Naive thymus-derived CD4-positive, alpha-beta T cell (primary cell): ENCODE results near the gene TSPAN32. TPM values are rescaled to one million over a fixed set of nuclear protein-coding genes. Genes with fewer than 3 reads are reported as not detected.

ENCODE experiments used
- ATAC-seq: fragments of 150-1000 bp; cut with Tn5 transposase; 2 replicates; pipeline ENCODE4 v1.10.0; 2021; ENCODE audit warnings: mild to moderate bottlenecking, moderate library complexity
- CTCF ChIA-PET: fragments of 350-600 bp; sonication (Branson Sonifier 250); formaldehyde crosslinking; loops from one replicate; lab custom pipeline; 2021; ENCODE audit warnings: antibody characterized with exemption; lab: Charles Lee
- POLR2A ChIA-PET: fragments of 350-600 bp; sonication (Branson Sonifier 250); formaldehyde crosslinking; loops from one replicate; lab custom pipeline; 2021; ENCODE audit warnings: antibody characterized with exemption, inconsistent platforms; lab: Charles Lee
- DNase-seq, 9 donors: peaks; one replicate each; pipeline versions ENCODE4 v3.0.0 to v3.0.0-alpha.2; 2020 to 2022; ENCODE audit warnings: mixed read lengths in 1 of 9
- H3K27ac ChIP-seq: one replicate; pipeline ENCODE4 v1.7.0; 2013; ENCODE audit warnings: mild to moderate bottlenecking, low read depth, low read length, moderate library complexity
- H3K27me3 ChIP-seq, 2 donors: one replicate each; pipeline ENCODE4 v1.7.0; 2013; ENCODE audit warnings: low read length in 2 of 2, mild to moderate bottlenecking in 2 of 2, moderate library complexity in 2 of 2; ENCODE audit not compliant: control insufficient read depth in 2 of 2, insufficient read depth in 2 of 2
- H3K36me3 ChIP-seq, 3 experiments: 1 replicate in 2 of 3; 2 replicates in 1 of 3; pipeline ENCODE4 v1.7.0; 2013; ENCODE audit warnings: low read length in 3 of 3, mild to moderate bottlenecking in 3 of 3, moderate library complexity in 1 of 3; ENCODE audit not compliant: insufficient read depth in 3 of 3, control insufficient read depth in 2 of 3
- H3K4me1 ChIP-seq, 2 donors: one replicate each; pipeline ENCODE4 v1.7.0; 2013; ENCODE audit warnings: low read length in 2 of 2, mild to moderate bottlenecking in 2 of 2, moderate library complexity in 1 of 2; ENCODE audit not compliant: control insufficient read depth in 2 of 2, insufficient read depth in 2 of 2
- H3K4me3 ChIP-seq: 2 replicates; pipeline ENCODE4 v1.7.0; 2013; ENCODE audit warnings: mild to moderate bottlenecking, low read length
- H3K9me3 ChIP-seq, 3 experiments: 1 replicate in 2 of 3; 2 replicates in 1 of 3; pipeline ENCODE4 v1.7.0; 2013; ENCODE audit warnings: low read length in 3 of 3; ENCODE audit not compliant: control insufficient read depth in 2 of 3
- H3K27ac Mint-ChIP-seq, 9 donors: one replicate each; pipeline ENCODE4 v1.8.0; 2020 to 2022; ENCODE audit warnings: mixed read lengths in 9 of 9, mild to moderate bottlenecking in 8 of 9, moderate library complexity in 5 of 9, inconsistent platforms in 2 of 9
- H3K27me3 Mint-ChIP-seq, 5 donors: one replicate each; pipeline ENCODE4 v1.8.0; 2021 to 2022; ENCODE audit warnings: mixed read lengths in 5 of 5, mild to moderate bottlenecking in 1 of 5
- H3K36me3 Mint-ChIP-seq, 5 donors: one replicate each; pipeline ENCODE4 v1.8.0; 2020 to 2022; ENCODE audit warnings: mixed read lengths in 5 of 5, mild to moderate bottlenecking in 3 of 5, inconsistent platforms in 1 of 5
- H3K4me1 Mint-ChIP-seq, 7 donors: one replicate each; pipeline ENCODE4 v1.8.0; 2020 to 2022; ENCODE audit warnings: mixed read lengths in 7 of 7, mild to moderate bottlenecking in 3 of 7, inconsistent platforms in 1 of 7
- H3K4me3 Mint-ChIP-seq, 10 donors: one replicate each; pipeline ENCODE4 v1.8.0; 2020 to 2022; ENCODE audit warnings: mild to moderate bottlenecking in 10 of 10, mixed read lengths in 10 of 10, moderate library complexity in 6 of 10, inconsistent platforms in 2 of 10
- H3K9me3 Mint-ChIP-seq, 11 donors: one replicate each; pipeline ENCODE4 v1.8.0; 2020 to 2022; ENCODE audit warnings: mixed read lengths in 11 of 11, mild to moderate bottlenecking in 4 of 11, inconsistent platforms in 1 of 11, moderate library complexity in 1 of 11
- intact Hi-C, 2 donors: fragments of 100-400 bp; cut with micrococcal nuclease; formaldehyde crosslinking; loops; one replicate each; pipeline ENCODE4 v1.15.1; 2023
- polyA plus RNA-seq, 2 donors: library from polyadenylated mRNA; unstranded; fragments of 300-500 nt; fragmentation: Illumina TruSeq; gene quantifications; one replicate each; pipeline ENCODE4 v1.2.3, GENCODE V29; 2021
- total RNA-seq, 6 experiments: library from RNA in 5 of 6; stranded (reverse) in 5 of 6; gene quantifications; 1 replicate in 5 of 6; 2 replicates in 1 of 6; pipeline ENCODE4 v1.2.3 and lab custom pipeline; 2021 to 2026

Gene TSPAN32
- total and polyA plus RNA-seq, 7 experiments from 2014 or later, result 15.7 to 116 (median 63.9) TPM

- CTCF ChIA-PET, result interaction anchor here (0.7 to 9.0 kb wide), 7 partner anchors 9 to 225 kb away, joined by 3 to 167 read pairs (median 6); partner anchors contain the start of gene TSSC4
- peaks cover 0 to 15% (median 0%) of the 10 kb centered on the region in 3 experiments for H3K36me3 ChIP-seq
- H3K36me3 Mint-ChIP-seq, result peaks cover 0 to 6% (median 0%) of the 10 kb centered on the region in 5 donors
- H3K27me3 ChIP-seq, result no peaks in the 10 kb centered on the region
- H3K27ac ChIP-seq, result peak overlapping the region; percentile 81
- no peak for DNase-seq
- peak overlapping the region in 8 of 9 donors; percentile 21 to 96 (median 92) for H3K27ac Mint-ChIP-seq
- peak overlapping the region; percentile 48 to 98 (median 94) for H3K4me3 Mint-ChIP-seq
- peaks cover 48 to 65% of the 10 kb centered on the region in 2 donors for H3K4me1 ChIP-seq
- H3K27me3 Mint-ChIP-seq, result no peaks in the 10 kb centered on the region
- no peaks in the 10 kb centered on the region for H3K9me3 Mint-ChIP-seq
- ATAC-seq, result no peak
- peaks cover 20 to 60% (median 42%) of the 10 kb centered on the region in 7 donors for H3K4me1 Mint-ChIP-seq
- intact Hi-C loops, result loop anchor here (5.0 to 10.0 kb wide), 6 partner anchors 163 to 683 kb away; partner anchors contain the start of genes CDKN1C (in 1 of the 2) and CTSD (in 1 of the 2)
- H3K9me3 ChIP-seq, result no peaks in the 10 kb centered on the region
- peak overlapping the region; percentile 76 for H3K4me3 ChIP-seq
- POLR2A ChIA-PET, result interaction anchor here (0.6 to 4.1 kb wide), 7 partner anchors 72 to 116 kb away, joined by 3 to 27 read pairs (median 5); partner anchors contain the start of genes CD81 and TSSC4
These were observed 2.1 kb downstream of the TSPAN32 start for GRCh38 chr11:2303627-2304505.

GRCh38 chr11:2304506-2305139 lies 2.8 kb downstream of the TSPAN32 start:
- Mint-ChIP-seq H3K4me1 (peaks cover 12 to 56% (median 38%) of the 10 kb centered on the region in 7 donors), H3K9me3 (no peaks in the 10 kb centered on the region), H3K36me3 (peaks cover 0 to 6% (median 0%) of the 10 kb centered on the region in 5 donors), H3K27ac (peak overlapping the region in 8 of 9 donors; percentile 28 to 96 (median 92)), H3K4me3 (peak overlapping the region in 9 of 10 donors; percentile 30 to 98 (median 94)), H3K27me3 (no peaks in the 10 kb centered on the region)
- Histone ChIP-seq H3K27ac (peak overlapping the region; percentile 81), H3K27me3 (no peaks in the 10 kb centered on the region), H3K4me3 (no peak overlapping the region), H3K9me3 (no peaks in the 10 kb centered on the region), H3K36me3 (peaks cover 0 to 7% (median 0%) of the 10 kb centered on the region in 3 experiments), H3K4me1 (peaks cover 41 to 57% of the 10 kb centered on the region in 2 donors)
- ChIA-PET CTCF (interaction anchor here (0.7 to 9.0 kb wide), 16 partner anchors 8 to 224 kb away, joined by 3 to 167 read pairs (median 6); partner anchors contain the start of gene TSSC4), POLR2A (interaction anchor here (0.6 to 4.1 kb wide), 13 partner anchors 8 to 161 kb away, joined by 3 to 20 read pairs (median 4); partner anchors contain the start of gene TSSC4)
- intact Hi-C loops, result loop anchor here (1.0 to 10.0 kb wide), 11 partner anchors 73 to 683 kb away; partner anchors contain the start of genes CD81 (in 1 of the 2), CDKN1C (in 1 of the 2), CTSD (in 1 of the 2) and TSSC4 (in 1 of the 2)
- no peak for ATAC-seq
- DNase-seq, result no peak

- Mint-ChIP-seq H3K4me3 (peak overlapping the region; percentile 77 to 98 (median 92)), H3K27ac (peak overlapping the region; percentile 86 to 96 (median 90)), H3K27me3 (no peaks in the 10 kb centered on the region), H3K4me1 (peaks cover 12 to 54% (median 36%) of the 10 kb centered on the region in 7 donors), H3K36me3 (peaks cover 0 to 6% (median 0%) of the 10 kb centered on the region in 5 donors), H3K9me3 (no peaks in the 10 kb centered on the region)
- H3K36me3 ChIP-seq, result peaks cover 0 to 6% (median 0%) of the 10 kb centered on the region in 3 experiments
- intact Hi-C loops, result loop anchor here (1.0 to 10.0 kb wide), 6 partner anchors 72 to 590 kb away; partner anchors contain the start of genes CD81 (in 1 of the 2) and TSSC4 (in 1 of the 2)
- H3K9me3 ChIP-seq, result no peaks in the 10 kb centered on the region
- ChIA-PET CTCF (interaction anchor here (0.6 to 9.0 kb wide), 25 partner anchors 9 to 798 kb away, joined by 3 to 167 read pairs (median 4); partner anchors contain the start of genes ASCL2 and TSSC4), POLR2A (interaction anchor here (0.6 to 2.2 kb wide), 14 partner anchors 8 to 497 kb away, joined by 3 to 11 read pairs (median 4); partner anchors contain the start of gene TSSC4)
- peaks cover 40 to 55% of the 10 kb centered on the region in 2 donors for H3K4me1 ChIP-seq
- peak overlapping the region; percentile 38 for H3K4me3 ChIP-seq
- ATAC-seq (peak; percentile 65), DNase-seq (peak; percentile 62 to 84 (median 76))
- H3K27ac ChIP-seq, result peak overlapping the region; percentile 81
- H3K27me3 ChIP-seq, result no peaks in the 10 kb centered on the region
These were observed 3.4 kb downstream of the TSPAN32 start for GRCh38 chr11:2305140-2305778.

GRCh38 chr11:2305788-2306451 lies 4.1 kb downstream of the TSPAN32 start:
- peaks cover 34 to 55% of the 10 kb centered on the region in 2 donors for H3K4me1 ChIP-seq
- H3K36me3 ChIP-seq, result peaks cover 0 to 6% (median 0%) of the 10 kb centered on the region in 3 experiments
- H3K27me3 Mint-ChIP-seq, result no peaks in the 10 kb centered on the region
- ChIA-PET CTCF (interaction anchor here (0.6 to 9.0 kb wide), 24 partner anchors 9 to 797 kb away, joined by 3 to 167 read pairs (median 4); partner anchors contain the start of genes ASCL2 and TSSC4), POLR2A (interaction anchor here (0.7 to 2.2 kb wide), 11 partner anchors 9 to 1044 kb away, joined by 3 to 11 read pairs (median 4); partner anchors contain the start of gene TSSC4)
- peaks cover 0 to 6% (median 0%) of the 10 kb centered on the region in 5 donors for H3K36me3 Mint-ChIP-seq
- H3K27ac Mint-ChIP-seq, result peak overlapping the region; percentile 82 to 96 (median 90)
- peak overlapping the region; percentile 77 to 98 (median 90) for H3K4me3 Mint-ChIP-seq
- no peaks in the 10 kb centered on the region for H3K9me3 Mint-ChIP-seq
- H3K4me3 ChIP-seq, result peak overlapping the region; percentile 38
- DNase-seq, result peak in 5 of 9 donors; percentile 24 to 41 (median 34)
- no peaks in the 10 kb centered on the region for H3K9me3 ChIP-seq
- H3K27ac ChIP-seq, result peak overlapping the region; percentile 81
- ATAC-seq, result no peak
- H3K27me3 ChIP-seq, result no peaks in the 10 kb centered on the region
- peaks cover 12 to 54% (median 33%) of the 10 kb centered on the region in 7 donors for H3K4me1 Mint-ChIP-seq
- intact Hi-C loops, result loop anchor here (1.0 to 10.0 kb wide), 6 partner anchors 71 to 589 kb away; partner anchors contain the start of genes CD81 (in 1 of the 2) and TSSC4 (in 1 of the 2)

GRCh38 chr11:2306452-2306823 lies 4.6 kb downstream of the TSPAN32 start:
- H3K36me3 Mint-ChIP-seq, result peaks cover 0 to 6% (median 0%) of the 10 kb centered on the region in 5 donors
- intact Hi-C loops, result loop anchor here in 1 of 2 donors (5.0 to 10.0 kb wide), 2 partner anchors 71 to 588 kb away; partner anchors contain the start of gene CD81
- H3K4me3 Mint-ChIP-seq, result peak overlapping the region; percentile 77 to 98 (median 90)
- H3K9me3 ChIP-seq, result no peaks in the 10 kb centered on the region
- peaks cover 12 to 54% (median 30%) of the 10 kb centered on the region in 7 donors for H3K4me1 Mint-ChIP-seq
- CTCF ChIA-PET, result interaction anchor here (0.6 to 9.0 kb wide), 12 partner anchors 10 to 584 kb away, joined by 3 to 167 read pairs (median 3); no protein-coding TSS in a partner anchor
- H3K27me3 ChIP-seq, result no peaks in the 10 kb centered on the region
- H3K27ac Mint-ChIP-seq, result peak overlapping the region; percentile 82 to 96 (median 90)
- H3K27ac ChIP-seq, result peak overlapping the region; percentile 64
- POLR2A ChIA-PET, result interaction anchor here (0.6 to 2.2 kb wide), 8 partner anchors 9 to 1045 kb away, joined by 3 to 11 read pairs (median 4); partner anchors contain the start of gene TSSC4
- peaks cover 0 to 6% (median 0%) of the 10 kb centered on the region in 3 experiments for H3K36me3 ChIP-seq
- no peak for ATAC-seq
- no peaks in the 10 kb centered on the region for H3K9me3 Mint-ChIP-seq
- H3K4me3 ChIP-seq, result peak overlapping the region; percentile 38
- no peak for DNase-seq
- no peaks in the 10 kb centered on the region for H3K27me3 Mint-ChIP-seq
- peaks cover 34 to 55% of the 10 kb centered on the region in 2 donors for H3K4me1 ChIP-seq
